ENCODE measurements around the gene RAB3A.

DNA sequence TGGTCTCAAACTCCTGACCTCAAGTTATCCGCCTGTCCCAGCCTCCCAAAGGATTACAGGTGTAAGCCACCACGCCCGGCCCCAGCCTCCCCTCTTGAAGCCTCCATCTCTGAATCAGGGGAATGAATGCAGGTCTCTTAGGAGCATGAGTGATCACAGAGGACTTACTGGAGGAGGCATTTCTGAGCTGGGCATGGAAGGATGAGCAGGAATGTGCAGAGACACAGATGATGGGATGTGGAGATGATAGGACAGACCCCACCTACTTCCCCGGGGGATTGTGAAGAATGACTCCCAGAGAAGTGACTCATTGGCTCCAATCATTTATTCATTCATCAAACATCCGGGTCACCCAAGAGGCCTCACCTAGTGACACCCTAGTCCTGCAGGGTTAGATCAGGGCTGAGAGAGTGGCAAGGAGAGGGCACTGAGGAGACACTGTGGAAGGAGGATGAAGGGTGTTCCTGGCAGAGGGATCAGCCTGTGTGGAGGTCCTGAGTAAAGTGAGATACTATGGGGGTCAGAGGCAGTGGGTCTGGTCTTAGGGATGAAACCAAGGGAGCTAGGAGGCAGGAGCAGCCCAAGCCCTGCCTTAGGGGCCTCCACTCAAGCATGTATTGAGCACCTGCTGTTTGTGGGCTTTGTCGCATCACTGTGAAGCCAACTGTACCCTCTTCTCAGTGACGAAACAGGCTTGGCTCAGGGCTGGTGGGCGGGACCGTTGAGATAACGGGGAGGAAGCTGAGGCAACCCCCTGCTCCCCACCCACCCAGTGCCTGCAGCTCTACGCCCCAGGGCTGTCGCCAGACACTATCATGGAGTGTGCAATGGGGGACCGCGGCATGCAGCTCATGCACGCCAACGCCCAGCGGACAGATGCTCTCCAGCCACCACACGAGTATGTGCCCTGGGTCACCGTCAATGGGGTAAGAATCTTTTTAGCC, 27.2 kb downstream of the RAB3A start:
- no peak for TF ChIP-seq POLR2A (IDR thresholded peaks at IDR 0.05; ENCODE audit: borderline replicate concordance, extremely low read depth, insufficient read depth, insufficient read length)
- TF ChIP-seq, protein P1, sequence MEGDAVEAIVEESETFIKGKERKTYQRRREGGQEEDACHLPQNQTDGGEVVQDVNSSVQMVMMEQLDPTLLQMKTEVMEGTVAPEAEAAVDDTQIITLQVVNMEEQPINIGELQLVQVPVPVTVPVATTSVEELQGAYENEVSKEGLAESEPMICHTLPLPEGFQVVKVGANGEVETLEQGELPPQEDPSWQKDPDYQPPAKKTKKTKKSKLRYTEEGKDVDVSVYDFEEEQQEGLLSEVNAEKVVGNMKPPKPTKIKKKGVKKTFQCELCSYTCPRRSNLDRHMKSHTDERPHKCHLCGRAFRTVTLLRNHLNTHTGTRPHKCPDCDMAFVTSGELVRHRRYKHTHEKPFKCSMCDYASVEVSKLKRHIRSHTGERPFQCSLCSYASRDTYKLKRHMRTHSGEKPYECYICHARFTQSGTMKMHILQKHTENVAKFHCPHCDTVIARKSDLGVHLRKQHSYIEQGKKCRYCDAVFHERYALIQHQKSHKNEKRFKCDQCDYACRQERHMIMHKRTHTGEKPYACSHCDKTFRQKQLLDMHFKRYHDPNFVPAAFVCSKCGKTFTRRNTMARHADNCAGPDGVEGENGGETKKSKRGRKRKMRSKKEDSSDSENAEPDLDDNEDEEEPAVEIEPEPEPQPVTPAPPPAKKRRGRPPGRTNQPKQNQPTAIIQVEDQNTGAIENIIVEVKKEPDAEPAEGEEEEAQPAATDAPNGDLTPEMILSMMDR (IDR thresholded peaks at IDR 0.05 in 2 of 3, conservative IDR thresholded peaks at IDR 0.05 in 1 of 3; ENCODE audit: borderline replicate concordance in 1 of 3, insufficient read depth in 1 of 3, low read depth in 2 of 3, low read length in 2 of 3): no peak
- TF ChIP-seq, protein P2, sequence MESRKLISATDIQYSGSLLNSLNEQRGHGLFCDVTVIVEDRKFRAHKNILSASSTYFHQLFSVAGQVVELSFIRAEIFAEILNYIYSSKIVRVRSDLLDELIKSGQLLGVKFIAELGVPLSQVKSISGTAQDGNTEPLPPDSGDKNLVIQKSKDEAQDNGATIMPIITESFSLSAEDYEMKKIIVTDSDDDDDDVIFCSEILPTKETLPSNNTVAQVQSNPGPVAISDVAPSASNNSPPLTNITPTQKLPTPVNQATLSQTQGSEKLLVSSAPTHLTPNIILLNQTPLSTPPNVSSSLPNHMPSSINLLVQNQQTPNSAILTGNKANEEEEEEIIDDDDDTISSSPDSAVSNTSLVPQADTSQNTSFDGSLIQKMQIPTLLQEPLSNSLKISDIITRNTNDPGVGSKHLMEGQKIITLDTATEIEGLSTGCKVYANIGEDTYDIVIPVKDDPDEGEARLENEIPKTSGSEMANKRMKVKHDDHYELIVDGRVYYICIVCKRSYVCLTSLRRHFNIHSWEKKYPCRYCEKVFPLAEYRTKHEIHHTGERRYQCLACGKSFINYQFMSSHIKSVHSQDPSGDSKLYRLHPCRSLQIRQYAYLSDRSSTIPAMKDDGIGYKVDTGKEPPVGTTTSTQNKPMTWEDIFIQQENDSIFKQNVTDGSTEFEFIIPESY (IDR thresholded peaks at IDR 0.05; ENCODE audit: extremely low read depth, insufficient replicate concordance, low read length): no peak
- TF ChIP-seq, protein P3, sequence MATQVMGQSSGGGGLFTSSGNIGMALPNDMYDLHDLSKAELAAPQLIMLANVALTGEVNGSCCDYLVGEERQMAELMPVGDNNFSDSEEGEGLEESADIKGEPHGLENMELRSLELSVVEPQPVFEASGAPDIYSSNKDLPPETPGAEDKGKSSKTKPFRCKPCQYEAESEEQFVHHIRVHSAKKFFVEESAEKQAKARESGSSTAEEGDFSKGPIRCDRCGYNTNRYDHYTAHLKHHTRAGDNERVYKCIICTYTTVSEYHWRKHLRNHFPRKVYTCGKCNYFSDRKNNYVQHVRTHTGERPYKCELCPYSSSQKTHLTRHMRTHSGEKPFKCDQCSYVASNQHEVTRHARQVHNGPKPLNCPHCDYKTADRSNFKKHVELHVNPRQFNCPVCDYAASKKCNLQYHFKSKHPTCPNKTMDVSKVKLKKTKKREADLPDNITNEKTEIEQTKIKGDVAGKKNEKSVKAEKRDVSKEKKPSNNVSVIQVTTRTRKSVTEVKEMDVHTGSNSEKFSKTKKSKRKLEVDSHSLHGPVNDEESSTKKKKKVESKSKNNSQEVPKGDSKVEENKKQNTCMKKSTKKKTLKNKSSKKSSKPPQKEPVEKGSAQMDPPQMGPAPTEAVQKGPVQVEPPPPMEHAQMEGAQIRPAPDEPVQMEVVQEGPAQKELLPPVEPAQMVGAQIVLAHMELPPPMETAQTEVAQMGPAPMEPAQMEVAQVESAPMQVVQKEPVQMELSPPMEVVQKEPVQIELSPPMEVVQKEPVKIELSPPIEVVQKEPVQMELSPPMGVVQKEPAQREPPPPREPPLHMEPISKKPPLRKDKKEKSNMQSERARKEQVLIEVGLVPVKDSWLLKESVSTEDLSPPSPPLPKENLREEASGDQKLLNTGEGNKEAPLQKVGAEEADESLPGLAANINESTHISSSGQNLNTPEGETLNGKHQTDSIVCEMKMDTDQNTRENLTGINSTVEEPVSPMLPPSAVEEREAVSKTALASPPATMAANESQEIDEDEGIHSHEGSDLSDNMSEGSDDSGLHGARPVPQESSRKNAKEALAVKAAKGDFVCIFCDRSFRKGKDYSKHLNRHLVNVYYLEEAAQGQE (IDR thresholded peaks at IDR 0.05; ENCODE audit: low read depth): no peak
- TF ChIP-seq EZH2 (IDR thresholded peaks at IDR 0.05): no peak
- no peak for TF ChIP-seq POLR2AphosphoS5 (IDR thresholded peaks at IDR 0.05; ENCODE audit: low read depth, low read length)
- no peak for TF ChIP-seq RAD21 (IDR thresholded peaks at IDR 0.05; ENCODE audit: low read depth)
- TF ChIP-seq JUND (IDR thresholded peaks at IDR 0.05): no peak
